ENCODE results near the gene ALG1L2.

DNA sequence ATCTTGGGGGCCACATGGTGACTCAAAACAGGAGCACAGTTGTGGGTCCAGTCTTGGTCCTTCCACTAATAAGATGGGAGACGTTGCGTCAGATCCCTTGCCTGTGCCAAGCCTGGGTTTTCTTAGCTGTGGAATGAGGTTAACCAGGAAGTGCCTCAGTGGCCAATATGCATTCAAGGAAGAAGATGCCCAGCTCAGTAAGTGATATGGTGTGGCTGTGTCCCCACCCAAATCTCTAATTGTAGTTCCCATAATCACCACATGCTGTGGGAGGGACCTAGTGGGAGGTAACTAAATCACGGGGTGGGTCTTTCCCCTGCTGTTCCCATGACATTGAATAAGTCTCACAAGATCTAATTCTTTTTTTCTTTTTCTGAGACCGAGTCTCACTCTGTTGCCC, 6.4 kb downstream of the ALG1L2 start:
- no peak for TF ChIP-seq CTCF (IDR thresholded peaks at IDR 0.05; ENCODE audit: control extremely low read depth in 1 of 3, insufficient read depth in 1 of 3, low read depth in 1 of 3, low read length in 3 of 3)
- no peak for TF ChIP-seq FOSL1 (IDR thresholded peaks at IDR 0.05; ENCODE audit: insufficient read depth, low read depth, low read length)
- no peak for TF ChIP-seq CHD2 (IDR thresholded peaks at IDR 0.05; ENCODE audit: low read length)
- TF ChIP-seq SIX5 (IDR thresholded peaks at IDR 0.05; ENCODE audit: low read depth, low read length) = no peak
- no peak for TF ChIP-seq RNF2 (IDR thresholded peaks at IDR 0.05; ENCODE audit: borderline replicate concordance, low read depth, low read length, missing control alignments, poor library complexity, severe bottlenecking)
- TF ChIP-seq POLR2A (IDR thresholded peaks at IDR 0.05; ENCODE audit: control extremely low read depth in 1 of 2, low read depth in 2 of 2, low read length in 2 of 2) = no peak
- TF ChIP-seq CBX5 (IDR thresholded peaks at IDR 0.05; ENCODE audit: low read depth, low read length) = no peak
- TF ChIP-seq TAF7 (optimal IDR thresholded peaks at IDR 0.05; ENCODE audit: borderline replicate concordance, low read depth, low read length) = no peak
